ENCODE results near the gene TIGD1.

DNA sequence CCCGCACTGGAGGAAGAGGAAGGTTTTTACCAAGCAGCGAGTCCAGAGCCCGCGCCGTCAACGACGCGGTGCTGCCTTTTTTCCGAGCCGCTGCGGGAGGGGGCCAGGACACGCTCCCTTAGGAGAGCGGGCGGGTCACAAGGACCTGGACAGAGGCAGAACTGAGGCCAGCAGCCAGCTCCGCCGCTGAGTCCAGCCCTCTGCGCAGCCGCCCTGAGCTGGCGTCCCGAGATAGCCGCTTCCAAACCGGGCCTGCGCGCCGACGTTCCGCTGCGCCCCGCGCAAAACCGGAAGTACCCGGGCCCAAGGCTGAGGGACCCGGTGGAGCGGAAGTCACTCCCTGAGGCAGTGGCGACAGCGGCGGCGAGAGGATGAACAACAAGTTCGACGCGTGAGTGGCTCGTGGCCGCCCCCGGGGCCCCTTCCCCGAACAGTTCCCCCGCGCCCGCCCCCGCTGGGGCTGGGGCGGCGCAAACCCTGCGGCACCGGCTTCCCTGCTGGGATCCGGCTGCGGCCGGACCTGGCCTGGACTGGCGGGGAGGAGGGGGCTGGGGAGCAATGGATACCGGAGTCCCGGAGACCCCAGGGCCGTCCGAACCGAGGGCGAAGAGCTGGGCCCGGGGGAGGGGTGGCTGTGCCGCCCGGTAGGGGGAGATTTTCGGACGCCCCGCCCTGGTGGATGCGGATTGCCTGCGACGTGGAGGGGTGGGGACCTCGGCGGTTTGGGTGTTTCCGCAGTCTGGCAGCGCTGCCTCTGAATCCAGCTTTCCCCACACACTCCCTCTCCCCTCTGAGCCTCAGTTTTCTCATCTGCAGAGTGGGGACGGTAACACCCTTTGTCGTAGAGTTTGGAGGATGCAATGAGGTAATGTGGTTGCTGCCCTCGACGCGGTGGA lies at the start of gene TIGD1, which contains the start of gene EIF4E2:
- TF ChIP-seq, protein P1, sequence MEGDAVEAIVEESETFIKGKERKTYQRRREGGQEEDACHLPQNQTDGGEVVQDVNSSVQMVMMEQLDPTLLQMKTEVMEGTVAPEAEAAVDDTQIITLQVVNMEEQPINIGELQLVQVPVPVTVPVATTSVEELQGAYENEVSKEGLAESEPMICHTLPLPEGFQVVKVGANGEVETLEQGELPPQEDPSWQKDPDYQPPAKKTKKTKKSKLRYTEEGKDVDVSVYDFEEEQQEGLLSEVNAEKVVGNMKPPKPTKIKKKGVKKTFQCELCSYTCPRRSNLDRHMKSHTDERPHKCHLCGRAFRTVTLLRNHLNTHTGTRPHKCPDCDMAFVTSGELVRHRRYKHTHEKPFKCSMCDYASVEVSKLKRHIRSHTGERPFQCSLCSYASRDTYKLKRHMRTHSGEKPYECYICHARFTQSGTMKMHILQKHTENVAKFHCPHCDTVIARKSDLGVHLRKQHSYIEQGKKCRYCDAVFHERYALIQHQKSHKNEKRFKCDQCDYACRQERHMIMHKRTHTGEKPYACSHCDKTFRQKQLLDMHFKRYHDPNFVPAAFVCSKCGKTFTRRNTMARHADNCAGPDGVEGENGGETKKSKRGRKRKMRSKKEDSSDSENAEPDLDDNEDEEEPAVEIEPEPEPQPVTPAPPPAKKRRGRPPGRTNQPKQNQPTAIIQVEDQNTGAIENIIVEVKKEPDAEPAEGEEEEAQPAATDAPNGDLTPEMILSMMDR (IDR thresholded peaks at IDR 0.05 in 8 of 11, conservative IDR thresholded peaks at IDR 0.05 in 3 of 11): peak; percentile 40 to 77 (median 56)
- peak; percentile 5 to 87 (median 7) for TF ChIP-seq POLR2A (IDR thresholded peaks at IDR 0.05)

Data from spleen (tissue), 7 donors.